GM13976 (cell line): ENCODE results near the gene DDR1.
A peak's percentile ranks its signal among the peaks of the same experiment; 100 is the strongest.
"Not testable (repeated sequence)": the region's sequence is repeated elsewhere in the genome, so short reads cannot be mapped to it uniquely, and the experiment has no call there.

Experiments used
- DNase-seq: peaks from one replicate; pipeline ENCODE4 v3.0.0; 2012; ENCODE audit warnings: low spot score
- CTCF ChIP-seq: IDR thresholded peaks from 2 replicates; pipeline ENCODE4 v1.5.1; 2012; ENCODE audit warnings: borderline replicate concordance, mild to moderate bottlenecking; ENCODE audit not compliant: insufficient read depth; ENCODE audit errors: extremely low read depth, missing control alignments, control extremely low read depth
- in situ Hi-C: fragments of 300-500 bp; cut with MboI; formaldehyde crosslinking; loops from one replicate; pipeline ENCODE4 v1.12.0; 2022; ENCODE audit warnings: low sequenced_read_pairs, mixed read lengths, inconsistent platforms; ENCODE audit not compliant: unreplicated experiment

The DDR1 gene

GRCh38 chr6:30901436-30901835, 17.1 kb downstream of the DDR1 start:
- in situ Hi-C loops, result no loop called here
- DNase-seq, result no peak
- no peak for TF ChIP-seq CTCF

- DNase-seq, in situ Hi-C loops: not testable (repeated sequence)
These were observed 17.9 kb downstream of the DDR1 start for GRCh38 chr6:30902196-30902595.

GRCh38 chr6:30902709-30903108, 18.4 kb downstream of the DDR1 start:
- no peak for DNase-seq
- no peak for TF ChIP-seq CTCF
- in situ Hi-C loops, result no loop called here

- in situ Hi-C loops, result no loop called here
- TF ChIP-seq CTCF, result no peak
- DNase-seq, result no peak
These were observed 18.9 kb downstream of the DDR1 start for GRCh38 chr6:30903236-30903635.

- in situ Hi-C loops, DNase-seq: not testable (repeated sequence)
These were observed 23.0 kb downstream of the DDR1 start for GRCh38 chr6:30907290-30907757.

GRCh38 chr6:30907758-30908591, 23.7 kb downstream of the DDR1 start, which contains the start of gene GTF2H4:
TSS of gene GTF2H4 (plus strand) at chr6:30908207.
- DNase-seq, result peak; percentile 94
- in situ Hi-C loops, result no loop called here
- TF ChIP-seq CTCF, result no peak

- in situ Hi-C loops, result no loop called here
- DNase-seq, result no peak
- TF ChIP-seq CTCF, result no peak
These were observed 24.4 kb downstream of the DDR1 start for GRCh38 chr6:30908700-30909099.

GRCh38 chr6:30910473-30910872, 26.2 kb downstream of the DDR1 start:
- in situ Hi-C loops, result not testable (repeated sequence)

More at GRCh38 chr6:30910473-30910872, 26.2 kb downstream of the DDR1 start:
- DNase-seq, result not testable (repeated sequence)
